ENCODE results near the gene ECI2. TPM values are rescaled to one million over a fixed set of nuclear protein-coding genes. Genes with fewer than 3 reads are reported as not detected.

The ECI2 gene
- total and polyA plus RNA-seq, 2 donors (not counting 1 experiment from before 2014, with no cell fraction given): 15.2 to 28.3 TPM

- Histone ChIP-seq H3K4me2 (replicated peaks; ENCODE audit: low read depth, low read length, poor library complexity, severe bottlenecking) (no peak overlapping the region), H3K27me3 (replicated peaks in 1 of 4; ENCODE audit: control extremely low read depth in 1 of 4, control insufficient read depth in 3 of 4, insufficient read depth in 4 of 4, low read length in 3 of 4) (peaks cover 0 to 4% (median 0%) of the 10 kb centered on the region in 4 experiments), H2AFZ (ENCODE audit: insufficient read depth, low read depth, low read length, poor library complexity, severe bottlenecking) (no peak overlapping the region), H3K9me3 (ENCODE audit: control extremely low read depth in 1 of 3, control insufficient read depth in 2 of 3, insufficient read depth in 1 of 3, low read length in 2 of 3) (no peaks in the 10 kb centered on the region), H3K36me3 (replicated peaks in 1 of 2; ENCODE audit: control extremely low read depth in 1 of 2, control insufficient read depth in 1 of 2, extremely low read depth in 1 of 2, insufficient read depth in 2 of 2, low read length in 1 of 2) (no peaks in the 10 kb centered on the region), H4K20me1 (ENCODE audit: control insufficient read depth, insufficient read depth, low read length, poor library complexity, severe bottlenecking) (no peaks in the 10 kb centered on the region), H3K79me2 (ENCODE audit: control insufficient read depth, insufficient read depth, low read length) (no peaks in the 10 kb centered on the region), H3K4me1 (ENCODE audit: control insufficient read depth in 2 of 2, insufficient read depth in 2 of 2, low read length in 2 of 2) (peaks cover 4 to 6% of the 10 kb centered on the region in 2 donors), H3K4me3 (ENCODE audit: control extremely low read depth in 1 of 5, extremely low read depth in 1 of 5, insufficient read depth in 1 of 5, low read depth in 2 of 5, low read length in 4 of 5) (no peak overlapping the region), H3K9ac (ENCODE audit: low read length) (no peak overlapping the region), H3K27ac (ENCODE audit: low read length in 2 of 2) (no peak overlapping the region)
- ChIA-PET CTCF (interaction anchor here (1.3 to 2.0 kb wide), 2 partner anchors 103 to 105 kb away, joined by 3 to 4 read pairs; no protein-coding TSS in a partner anchor), POLR2A (no interaction called here)
- peaks cover 6% of the 10 kb centered on the region for H3K27me3 Mint-ChIP-seq
- DNase-seq: no peak
- H3K27ac Mint-ChIP-seq: no peak overlapping the region
- intact Hi-C loops (cut with micrococcal nuclease): loop anchor here (10.0 kb wide), 1 partner anchor 705 kb away; the partner anchor contains the start of gene SLC22A23
- TF ChIP-seq, protein P1, sequence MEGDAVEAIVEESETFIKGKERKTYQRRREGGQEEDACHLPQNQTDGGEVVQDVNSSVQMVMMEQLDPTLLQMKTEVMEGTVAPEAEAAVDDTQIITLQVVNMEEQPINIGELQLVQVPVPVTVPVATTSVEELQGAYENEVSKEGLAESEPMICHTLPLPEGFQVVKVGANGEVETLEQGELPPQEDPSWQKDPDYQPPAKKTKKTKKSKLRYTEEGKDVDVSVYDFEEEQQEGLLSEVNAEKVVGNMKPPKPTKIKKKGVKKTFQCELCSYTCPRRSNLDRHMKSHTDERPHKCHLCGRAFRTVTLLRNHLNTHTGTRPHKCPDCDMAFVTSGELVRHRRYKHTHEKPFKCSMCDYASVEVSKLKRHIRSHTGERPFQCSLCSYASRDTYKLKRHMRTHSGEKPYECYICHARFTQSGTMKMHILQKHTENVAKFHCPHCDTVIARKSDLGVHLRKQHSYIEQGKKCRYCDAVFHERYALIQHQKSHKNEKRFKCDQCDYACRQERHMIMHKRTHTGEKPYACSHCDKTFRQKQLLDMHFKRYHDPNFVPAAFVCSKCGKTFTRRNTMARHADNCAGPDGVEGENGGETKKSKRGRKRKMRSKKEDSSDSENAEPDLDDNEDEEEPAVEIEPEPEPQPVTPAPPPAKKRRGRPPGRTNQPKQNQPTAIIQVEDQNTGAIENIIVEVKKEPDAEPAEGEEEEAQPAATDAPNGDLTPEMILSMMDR (IDR thresholded peaks at IDR 0.05): no peak
- TF ChIP-seq EZH2 (IDR thresholded peaks at IDR 0.05; ENCODE audit: borderline replicate concordance, insufficient read depth, low read depth, low read length, poor library complexity, severe bottlenecking): no peak
- H3K4me1 Mint-ChIP-seq: peaks cover 14% of the 10 kb centered on the region
- H3K9me3 Mint-ChIP-seq (ENCODE audit: insufficient read depth): no peaks in the 10 kb centered on the region
- no peak overlapping the region for H3K4me3 Mint-ChIP-seq
- no peak for ATAC-seq (ENCODE audit: low read depth)
- 92% methylated on average over 4 of the region's 7 CpGs for WGBS (ENCODE audit: insufficient coverage)
Observed at GRCh38 chr6:4159491-4159890, 24.1 kb upstream of the ECI2 start.

GRCh38 chr6:4157506-4157905 lies 22.1 kb upstream of the ECI2 start:
- Histone ChIP-seq H2AFZ (ENCODE audit: insufficient read depth, low read depth, low read length, poor library complexity, severe bottlenecking) (no peak overlapping the region), H4K20me1 (ENCODE audit: control insufficient read depth, insufficient read depth, low read length, poor library complexity, severe bottlenecking) (no peaks in the 10 kb centered on the region), H3K79me2 (ENCODE audit: control insufficient read depth, insufficient read depth, low read length) (no peaks in the 10 kb centered on the region), H3K4me2 (replicated peaks; ENCODE audit: low read depth, low read length, poor library complexity, severe bottlenecking) (no peak overlapping the region), H3K4me1 (ENCODE audit: control insufficient read depth in 2 of 2, insufficient read depth in 2 of 2, low read length in 2 of 2) (peaks cover 4 to 12% of the 10 kb centered on the region in 2 donors), H3K36me3 (replicated peaks in 1 of 2; ENCODE audit: control extremely low read depth in 1 of 2, control insufficient read depth in 1 of 2, extremely low read depth in 1 of 2, insufficient read depth in 2 of 2, low read length in 1 of 2) (no peaks in the 10 kb centered on the region), H3K27ac (ENCODE audit: low read length in 2 of 2) (no peak overlapping the region), H3K4me3 (ENCODE audit: control extremely low read depth in 1 of 5, extremely low read depth in 1 of 5, insufficient read depth in 1 of 5, low read depth in 2 of 5, low read length in 4 of 5) (no peak overlapping the region), H3K9ac (ENCODE audit: low read length) (no peak overlapping the region), H3K27me3 (replicated peaks in 1 of 4; ENCODE audit: control extremely low read depth in 1 of 4, control insufficient read depth in 3 of 4, insufficient read depth in 4 of 4, low read length in 3 of 4) (peaks cover 0 to 6% (median 0%) of the 10 kb centered on the region in 4 experiments), H3K9me3 (ENCODE audit: control extremely low read depth in 1 of 3, control insufficient read depth in 2 of 3, insufficient read depth in 1 of 3, low read length in 2 of 3) (no peaks in the 10 kb centered on the region)
- intact Hi-C loops (cut with micrococcal nuclease): loop anchor here (10.0 kb wide), 1 partner anchor 703 kb away; the partner anchor contains the start of gene SLC22A23
- no peak overlapping the region for H3K27ac Mint-ChIP-seq
- ChIA-PET POLR2A (no interaction called here), CTCF (interaction anchor here (1.0 to 3.2 kb wide), 2 partner anchors 20 to 90 kb away, joined by 3 to 13 read pairs; no protein-coding TSS in a partner anchor)
- peaks cover 6% of the 10 kb centered on the region for H3K27me3 Mint-ChIP-seq
- peaks cover 31% of the 10 kb centered on the region for H3K4me1 Mint-ChIP-seq
- no peak overlapping the region for H3K4me3 Mint-ChIP-seq
- ATAC-seq (ENCODE audit: low read depth): no peak
- no peak for DNase-seq
- TF ChIP-seq, protein P1 (IDR thresholded peaks at IDR 0.05): no peak
- no peak for TF ChIP-seq EZH2 (IDR thresholded peaks at IDR 0.05; ENCODE audit: borderline replicate concordance, insufficient read depth, low read depth, low read length, poor library complexity, severe bottlenecking)
- no peaks in the 10 kb centered on the region for H3K9me3 Mint-ChIP-seq (ENCODE audit: insufficient read depth)
- WGBS (ENCODE audit: insufficient coverage): 99% methylated on average over 9 of the region's 12 CpGs

Measured in B cell (primary cell).